ENCODE results near the gene ARHGAP28.

GRCh38 chr18:6963452-6964097 lies 234.1 kb downstream of the ARHGAP28 start:
- no peak for TF ChIP-seq POLR2A (IDR thresholded peaks at IDR 0.05)
- no peak for TF ChIP-seq CTCF (IDR thresholded peaks at IDR 0.05)
